Hematopoietic multipotent progenitor cell treated with erythropoietin and hydrocortisone succinate and interleukin-3 and kit ligand, for 15 days (in vitro differentiated cells): Measurements from ENCODE around the gene CCDC188.

Experiments
- DNase-seq: peaks from one replicate; pipeline ENCODE4 v3.0.0-alpha.2; 2015; ENCODE audit warnings: low spot score

The CCDC188 gene

GRCh38 chr22:20184501-20185165 lies 33.8 kb upstream of the CCDC188 start:
- DNase-seq = no peak

DNA sequence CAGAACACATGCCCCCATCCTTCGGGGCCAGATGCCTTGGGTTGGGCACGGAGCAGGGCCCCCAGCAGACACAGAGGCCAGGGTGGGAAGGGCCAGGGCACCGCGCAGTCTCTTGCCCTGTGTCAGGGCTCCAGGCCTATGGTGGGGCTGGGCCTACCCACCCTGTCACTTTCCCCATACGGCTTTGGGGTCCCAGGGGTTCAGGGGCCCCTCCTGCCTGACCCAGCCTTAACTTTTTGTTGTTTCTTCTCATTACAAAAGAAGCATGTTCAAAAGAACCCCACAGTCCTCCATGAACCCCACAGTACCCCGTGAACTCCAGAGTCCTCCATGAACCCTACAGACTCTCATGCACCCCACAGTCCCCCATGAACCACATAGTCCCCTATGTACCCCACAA lies 33.0 kb upstream of the CCDC188 start:
- no peak for DNase-seq

DNA sequence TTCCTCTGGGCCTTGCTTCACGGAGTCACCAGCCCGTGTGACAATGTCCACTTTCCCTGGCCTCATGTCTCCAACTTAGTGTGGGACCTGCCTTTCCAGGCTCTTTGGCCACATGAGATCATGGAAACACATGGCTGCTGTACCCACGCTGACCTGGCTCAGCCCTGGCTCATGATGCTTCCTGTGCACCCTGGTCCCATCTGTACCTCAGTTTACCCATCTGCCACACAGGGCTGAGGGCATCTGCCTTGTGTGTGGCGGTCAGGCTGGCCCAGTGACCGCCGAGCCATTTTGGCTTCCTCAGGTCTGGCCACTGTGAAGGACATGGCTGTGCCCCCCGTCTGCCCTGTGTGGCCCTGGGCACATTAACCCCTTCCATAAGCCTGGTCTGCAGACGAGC lies 32.2 kb upstream of the CCDC188 start:
- no peak for DNase-seq

DNA sequence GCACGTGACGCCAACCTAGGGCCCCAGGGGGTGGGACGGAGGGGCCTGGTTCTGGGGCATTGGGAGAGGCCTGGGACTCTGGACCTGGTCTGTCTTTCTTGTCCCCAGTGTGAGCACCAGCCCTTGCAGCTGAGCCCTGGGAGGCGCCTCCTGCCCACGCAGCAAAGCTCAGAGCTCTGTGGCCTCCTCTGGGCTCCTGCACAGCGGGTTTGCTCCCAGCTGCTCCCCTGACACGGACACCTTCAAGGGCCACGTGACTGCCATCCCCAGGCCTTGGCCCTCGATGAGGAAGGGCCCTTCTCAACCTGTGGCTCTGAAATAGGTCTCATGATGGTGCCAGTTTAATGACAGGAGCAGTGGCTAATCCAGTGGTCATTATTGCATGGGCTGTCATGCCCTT lies 31.5 kb upstream of the CCDC188 start:
- DNase-seq = no peak

GRCh38 chr22:20181884-20182236 lies 31.0 kb upstream of the CCDC188 start:
- no peak for DNase-seq

DNA sequence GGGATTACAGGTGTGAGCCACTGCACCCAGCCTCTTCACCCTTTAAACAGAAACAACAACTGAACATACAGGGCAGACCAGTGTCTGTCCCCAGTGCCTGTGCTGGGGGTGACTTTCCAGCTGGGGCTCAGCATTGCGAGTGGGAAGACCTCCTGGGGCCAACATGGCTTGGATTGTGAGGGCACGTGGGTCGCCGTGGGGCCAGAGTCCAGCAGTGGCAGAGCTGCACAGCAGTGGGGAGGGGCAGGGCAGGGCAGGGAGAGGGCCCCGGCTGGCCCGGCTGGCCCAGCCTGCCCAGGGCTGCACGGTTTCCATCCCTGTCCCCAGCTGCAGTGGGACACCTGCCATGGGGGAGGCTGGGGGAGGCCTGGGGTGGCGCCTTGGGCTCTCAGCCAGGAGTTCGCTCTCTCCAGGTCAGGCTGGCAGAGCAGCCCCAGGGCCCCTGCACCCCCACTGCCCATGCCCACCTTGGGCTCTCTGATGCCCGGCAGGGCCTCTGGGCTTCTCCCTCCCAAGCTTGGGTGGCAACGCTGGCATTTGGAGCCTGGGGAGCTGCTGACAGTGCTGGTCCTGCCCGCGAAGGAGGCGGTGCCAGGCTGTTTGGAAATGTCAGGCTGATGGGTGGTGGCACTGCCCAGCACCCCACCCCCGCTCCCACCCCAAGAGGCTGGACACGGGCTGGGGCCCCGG lies 30.5 kb upstream of the CCDC188 start:
- DNase-seq = no peak

DNA sequence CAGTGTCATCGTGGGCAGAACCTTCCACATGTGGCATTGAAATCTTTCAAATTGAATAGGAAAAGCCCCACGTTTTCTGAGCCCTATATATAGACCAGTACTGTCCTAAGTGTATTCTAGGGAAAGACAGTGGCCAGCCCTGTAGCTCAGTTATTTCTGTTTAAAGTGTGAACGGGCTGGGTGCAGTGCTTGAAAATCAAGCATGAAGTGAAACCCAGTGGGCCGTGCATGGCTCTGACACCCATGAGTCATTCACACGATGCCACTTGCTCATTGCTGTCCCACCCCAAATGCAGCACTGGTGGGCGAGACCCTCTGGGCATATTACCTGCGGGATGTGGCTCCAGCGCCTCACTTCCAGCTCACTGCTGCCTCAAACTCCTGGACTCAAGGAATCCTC lies 29.8 kb upstream of the CCDC188 start:
- no peak for DNase-seq

DNA sequence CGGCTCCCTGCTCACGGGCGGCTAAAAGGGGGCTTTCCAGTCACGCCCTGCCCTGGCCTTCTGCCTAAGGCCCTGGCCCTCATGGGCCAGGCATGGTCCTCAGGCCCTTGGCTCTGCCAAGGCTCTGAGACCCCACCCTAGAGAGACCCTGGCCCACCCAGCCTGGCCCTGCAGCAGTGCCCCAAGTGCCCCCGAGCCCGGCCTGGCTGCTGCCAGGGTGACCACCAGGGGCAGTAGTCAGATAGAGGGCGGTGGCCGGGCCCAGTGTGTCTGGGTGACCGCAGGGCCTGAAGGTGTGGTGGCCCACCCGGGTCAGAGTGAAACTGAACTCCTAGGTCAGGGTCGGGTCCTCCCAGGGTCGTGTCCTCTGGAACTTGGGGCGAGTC lies 29.4 kb upstream of the CCDC188 start:
- DNase-seq = no peak

GRCh38 chr22:20179455-20180244 lies 28.8 kb upstream of the CCDC188 start:
- DNase-seq = no peak

DNA sequence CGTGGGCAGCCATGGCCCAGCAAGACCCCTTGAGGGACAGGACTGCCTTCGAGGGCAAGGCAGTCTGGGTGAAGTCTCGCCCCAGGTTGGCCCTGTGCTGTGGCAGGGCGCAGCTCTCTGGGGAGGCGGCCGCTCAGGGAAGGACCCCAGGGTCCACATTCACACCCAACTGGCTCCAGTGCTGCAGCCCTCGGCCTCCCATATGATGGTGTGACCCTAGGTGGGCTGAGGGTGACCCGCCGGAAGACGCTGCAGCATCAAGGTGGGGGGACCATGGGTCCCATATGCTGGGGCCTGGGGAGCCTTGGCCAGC lies 28.0 kb upstream of the CCDC188 start:
- no peak for DNase-seq

GRCh38 chr22:20178075-20178914 lies 27.4 kb upstream of the CCDC188 start:
- no peak for DNase-seq

GRCh38 chr22:20177217-20177911 lies 26.5 kb upstream of the CCDC188 start:
- DNase-seq = no peak

DNA sequence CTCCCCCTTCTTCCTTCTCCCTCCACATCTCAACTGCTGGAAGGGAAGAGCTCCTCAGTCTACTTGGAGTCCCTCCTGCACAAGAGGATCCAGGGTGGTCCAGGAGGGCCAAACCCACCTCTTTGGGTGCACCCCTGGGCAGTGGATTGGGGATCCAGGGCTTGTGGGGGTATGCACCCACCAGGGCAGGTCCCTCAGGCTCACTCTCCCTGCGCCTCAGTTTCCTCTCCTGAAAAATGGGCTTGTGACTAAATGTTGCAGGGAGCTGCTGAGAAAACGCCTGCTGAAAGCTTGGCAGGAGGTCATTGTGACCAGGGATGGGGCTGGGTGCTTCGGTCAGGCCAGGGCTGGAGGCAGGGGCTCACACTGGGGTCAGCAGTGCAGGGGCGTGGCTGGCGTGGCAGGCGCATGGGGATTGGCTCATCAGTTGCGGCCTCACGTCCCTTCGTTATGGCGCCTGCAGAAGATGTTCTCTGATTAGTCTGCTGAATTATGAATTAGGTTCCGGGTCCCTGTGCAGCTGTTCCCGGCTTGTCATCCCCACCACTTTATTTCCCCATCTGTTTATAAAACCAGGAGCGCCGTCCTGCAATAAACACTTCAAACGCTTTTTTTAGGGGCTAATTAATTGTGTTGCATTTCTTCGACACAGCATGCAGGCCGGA lies 25.7 kb upstream of the CCDC188 start:
- DNase-seq = no peak

DNA sequence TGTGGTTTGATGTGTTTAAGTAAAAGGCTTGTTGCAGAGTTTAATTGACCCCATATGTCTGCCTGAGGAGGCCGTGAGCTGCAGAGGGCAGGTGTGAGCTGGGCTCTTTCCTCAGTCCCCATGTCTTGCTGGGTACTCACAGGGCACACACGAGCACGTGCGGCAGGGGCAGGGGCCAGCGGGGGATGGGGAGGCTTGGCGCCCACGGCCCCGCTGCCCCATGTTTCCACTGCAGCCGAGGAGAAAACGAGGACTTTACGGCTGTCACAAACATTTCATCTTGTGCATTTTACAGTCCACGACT lies 24.7 kb upstream of the CCDC188 start:
- no peak for DNase-seq

DNA sequence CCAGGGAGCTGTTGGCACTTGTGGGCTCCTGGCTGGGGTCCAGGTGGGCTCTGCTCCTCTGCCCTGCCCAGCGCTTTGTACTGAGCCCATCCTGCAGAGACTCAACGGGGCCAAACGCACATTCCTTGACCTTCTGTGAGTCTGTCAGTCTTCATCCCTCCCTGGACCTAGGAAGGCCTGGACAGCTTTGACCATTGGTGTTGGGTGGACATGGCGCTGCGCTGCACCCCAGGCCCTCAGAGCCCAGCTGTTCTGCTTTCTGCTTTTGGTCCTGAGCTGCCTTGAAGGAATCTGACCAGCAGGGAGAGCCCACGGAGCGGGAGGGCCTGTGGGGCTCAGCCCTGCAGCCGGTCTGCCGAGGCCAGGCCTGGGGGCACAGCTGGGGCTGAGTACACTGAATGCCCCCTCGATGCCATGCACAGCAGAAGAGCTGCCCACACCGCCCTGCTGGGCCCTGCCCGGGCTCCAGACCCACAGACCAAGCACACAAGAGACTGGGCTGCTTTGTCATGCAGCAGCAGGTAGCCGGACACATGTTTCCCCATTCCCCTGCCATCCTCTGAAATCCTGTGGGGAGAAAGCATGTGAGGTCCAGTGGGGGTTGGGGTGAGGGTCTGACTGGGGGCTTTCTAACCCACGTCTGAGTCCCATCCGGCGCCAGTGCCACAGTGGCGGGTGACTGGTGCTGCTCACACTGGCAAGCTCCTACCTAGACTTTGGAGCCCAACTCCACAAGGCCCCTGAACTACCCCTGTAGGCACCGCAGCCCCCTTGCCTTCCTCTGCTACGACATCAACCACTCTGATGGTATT lies 24.1 kb upstream of the CCDC188 start:
- no peak for DNase-seq

- no peak for DNase-seq
Measured at GRCh38 chr22:20173772-20174171, 22.9 kb upstream of the CCDC188 start.

- DNase-seq = no peak
Measured at GRCh38 chr22:20173246-20173645, 22.4 kb upstream of the CCDC188 start.

GRCh38 chr22:20172141-20172613 lies 21.3 kb upstream of the CCDC188 start:
- DNase-seq = no peak

GRCh38 chr22:20171288-20172140 lies 20.7 kb upstream of the CCDC188 start:
- DNase-seq = no peak

DNA sequence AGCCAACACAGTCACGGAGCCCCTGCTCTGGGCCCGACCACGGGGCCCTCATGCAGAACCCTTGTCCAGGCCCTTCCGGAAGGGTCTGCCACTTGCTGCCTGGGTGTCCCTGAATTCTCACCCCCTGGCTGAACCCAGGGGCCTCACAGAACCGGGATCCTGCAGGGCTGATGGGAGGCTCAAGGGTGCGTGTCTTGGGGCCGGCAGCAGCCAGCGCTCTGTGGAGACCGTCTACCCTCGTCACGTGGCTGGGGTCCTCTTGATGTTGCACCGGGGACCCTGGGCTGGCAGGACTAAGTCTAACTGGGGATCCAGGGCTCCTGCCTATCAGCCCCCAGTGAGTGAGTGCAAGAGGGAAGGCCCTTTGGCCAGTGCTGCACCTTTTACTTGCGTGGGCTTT lies 19.3 kb upstream of the CCDC188 start:
- DNase-seq = no peak
